Measurements from ENCODE around the gene ZMIZ1. TPM values are rescaled to one million over a fixed set of nuclear protein-coding genes. Genes with fewer than 3 reads are reported as not detected.
"Not testable (repeated sequence)": the region's sequence is repeated elsewhere in the genome, so short reads cannot be mapped to it uniquely, and the experiment has no call there.

The ZMIZ1 gene
- total and polyA plus RNA-seq, 2 donors (not counting 1 experiment from before 2014, with no cell fraction given): 6.3 to 30.6 TPM

DNA sequence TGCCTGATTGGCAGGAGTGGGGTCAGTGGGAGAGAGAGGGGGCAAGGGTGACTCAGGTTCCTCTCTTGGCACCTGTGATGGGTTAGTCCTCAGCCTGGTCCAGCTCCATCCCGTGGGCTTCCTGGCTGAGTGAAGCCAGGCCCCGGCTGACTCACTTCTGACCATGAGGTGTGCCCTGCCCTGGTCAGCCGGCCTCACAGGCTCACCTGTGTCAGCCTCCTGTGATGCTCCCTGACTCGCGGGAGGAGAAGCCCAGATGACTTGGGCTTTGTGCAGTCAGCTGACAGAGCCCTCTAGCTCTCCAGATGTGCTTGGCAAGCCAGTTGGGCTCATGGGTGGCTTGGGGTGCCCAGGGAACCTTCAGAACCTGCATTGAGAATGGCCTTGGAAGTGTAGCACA is 262.5 kb downstream of the ZMIZ1 start:
- no peaks in the 10 kb centered on the region for H3K79me2 ChIP-seq (ENCODE audit: control insufficient read depth, insufficient read depth, low read length)
- no peak overlapping the region for H3K9ac ChIP-seq (ENCODE audit: insufficient read depth, low read length)
- H3K4me3 ChIP-seq (replicated peaks in 1 of 4; ENCODE audit: control extremely low read depth in 1 of 4, insufficient read depth in 1 of 4, low read depth in 3 of 4, low read length in 4 of 4): no peak overlapping the region
- no peaks in the 10 kb centered on the region for H3K36me3 ChIP-seq (ENCODE audit: control insufficient read depth, insufficient read depth, low read length)
- no peaks in the 10 kb centered on the region for H3K27me3 ChIP-seq (ENCODE audit: control insufficient read depth, insufficient read depth, low read length)
- H3K9me3 ChIP-seq (ENCODE audit: control insufficient read depth, insufficient read depth, low read depth, low read length): no peaks in the 10 kb centered on the region
- no peak overlapping the region for H3K4me2 ChIP-seq (ENCODE audit: extremely low read depth, insufficient read depth, low read length)
- no peak for DNase-seq (ENCODE audit: low read depth in 2 of 2)
- no peak overlapping the region for H3K27ac ChIP-seq (ENCODE audit: insufficient read depth, low read length)
- H3K4me1 ChIP-seq (ENCODE audit: control insufficient read depth, extremely low read depth, insufficient read depth, low read length): peaks cover 2% of the 10 kb centered on the region
- no peak overlapping the region for H2AFZ ChIP-seq (ENCODE audit: low read length)
- no peak for TF ChIP-seq CTCF (conservative IDR thresholded peaks at IDR 0.05 in 1 of 2, IDR thresholded peaks at IDR 0.05 in 1 of 2; ENCODE audit: low read depth in 1 of 2, low read length in 2 of 2)
- no peak for TF ChIP-seq EZH2 (IDR thresholded peaks at IDR 0.05; ENCODE audit: low read length, missing control alignments)
- no peaks in the 10 kb centered on the region for H4K20me1 ChIP-seq (ENCODE audit: control insufficient read depth, extremely low read depth, insufficient read depth, low read length)

DNA sequence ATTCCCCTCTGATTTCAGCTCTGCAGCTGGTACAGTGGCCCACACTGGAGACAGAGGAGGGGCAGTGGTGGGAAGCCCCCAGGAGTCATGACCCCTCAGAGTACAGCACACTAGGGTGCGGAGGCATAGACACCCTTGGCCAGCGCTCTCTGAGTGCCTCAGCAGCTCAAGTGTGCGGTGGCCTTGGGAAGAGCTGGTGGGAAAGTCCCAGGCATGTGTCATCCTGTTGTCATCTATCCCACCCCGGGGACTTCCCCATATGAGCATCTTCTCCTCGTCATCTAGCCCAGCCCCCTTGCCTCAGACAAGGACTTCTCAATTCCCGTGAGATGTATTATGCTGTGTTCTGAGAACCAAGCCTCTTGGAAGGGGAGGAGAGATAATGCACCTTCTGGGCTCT is 262.9 kb downstream of the ZMIZ1 start:
- Histone ChIP-seq H4K20me1 (ENCODE audit: control insufficient read depth, extremely low read depth, insufficient read depth, low read length) (no peaks in the 10 kb centered on the region), H3K4me2 (ENCODE audit: extremely low read depth, insufficient read depth, low read length) (no peak overlapping the region), H2AFZ (ENCODE audit: low read length) (no peak overlapping the region), H3K36me3 (ENCODE audit: control insufficient read depth, insufficient read depth, low read length) (no peaks in the 10 kb centered on the region), H3K9me3 (ENCODE audit: control insufficient read depth, insufficient read depth, low read depth, low read length) (no peaks in the 10 kb centered on the region), H3K4me3 (replicated peaks in 1 of 4; ENCODE audit: control extremely low read depth in 1 of 4, insufficient read depth in 1 of 4, low read depth in 3 of 4, low read length in 4 of 4) (no peak overlapping the region), H3K27ac (ENCODE audit: insufficient read depth, low read length) (no peak overlapping the region), H3K9ac (ENCODE audit: insufficient read depth, low read length) (no peak overlapping the region), H3K4me1 (ENCODE audit: control insufficient read depth, extremely low read depth, insufficient read depth, low read length) (peaks cover 2% of the 10 kb centered on the region), H3K79me2 (ENCODE audit: control insufficient read depth, insufficient read depth, low read length) (no peaks in the 10 kb centered on the region), H3K27me3 (ENCODE audit: control insufficient read depth, insufficient read depth, low read length) (no peaks in the 10 kb centered on the region)
- TF ChIP-seq CTCF (conservative IDR thresholded peaks at IDR 0.05 in 1 of 2, IDR thresholded peaks at IDR 0.05 in 1 of 2; ENCODE audit: low read depth in 1 of 2, low read length in 2 of 2): no peak
- no peak for TF ChIP-seq EZH2 (IDR thresholded peaks at IDR 0.05; ENCODE audit: low read length, missing control alignments)
- DNase-seq (ENCODE audit: low read depth in 2 of 2): peak in 1 of 2 donors; percentile 83

DNA sequence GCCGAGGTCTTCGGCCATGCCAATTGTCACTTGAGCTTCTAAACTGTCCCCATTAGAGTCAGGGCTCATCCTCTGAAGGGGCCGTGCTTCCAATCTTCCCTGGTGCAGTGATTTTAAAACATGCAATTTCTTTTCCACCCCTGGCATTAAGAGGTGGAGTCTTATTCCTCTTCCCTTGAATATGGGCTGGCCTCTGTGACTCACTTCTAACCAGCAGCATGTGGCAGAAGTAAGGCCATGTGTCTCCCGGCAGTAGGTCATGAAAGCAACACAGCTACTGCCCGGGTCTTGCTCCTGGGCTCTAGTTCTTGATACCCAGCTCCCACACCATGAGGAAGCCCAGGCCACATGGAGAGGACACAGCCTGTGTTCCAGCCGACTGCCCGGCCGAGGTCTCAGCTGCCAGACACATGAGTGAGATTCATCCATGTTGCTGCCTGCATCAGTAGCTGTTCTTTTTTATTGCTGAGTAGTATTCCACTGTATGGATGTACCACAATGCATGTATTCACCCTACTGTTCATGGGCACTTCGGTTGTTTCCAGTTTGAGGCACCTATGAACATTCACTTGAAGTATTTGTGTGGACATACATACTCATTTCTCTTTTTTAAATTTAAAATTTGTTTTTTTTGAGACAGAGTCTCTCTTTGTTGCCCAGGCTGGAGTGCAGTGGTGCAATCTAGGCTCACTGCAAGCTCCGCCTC is 264.0 kb downstream of the ZMIZ1 start:
- not testable (repeated sequence) for H3K4me1 ChIP-seq (ENCODE audit: control insufficient read depth, extremely low read depth, insufficient read depth, low read length); H4K20me1 ChIP-seq (ENCODE audit: control insufficient read depth, extremely low read depth, insufficient read depth, low read length); DNase-seq (ENCODE audit: low read depth in 2 of 2); H2AFZ ChIP-seq (ENCODE audit: low read length); H3K4me2 ChIP-seq (ENCODE audit: extremely low read depth, insufficient read depth, low read length); H3K4me3 ChIP-seq (replicated peaks in 1 of 4; ENCODE audit: control extremely low read depth in 1 of 4, insufficient read depth in 1 of 4, low read depth in 3 of 4, low read length in 4 of 4); H3K9ac ChIP-seq (ENCODE audit: insufficient read depth, low read length); H3K79me2 ChIP-seq (ENCODE audit: control insufficient read depth, insufficient read depth, low read length); H3K27me3 ChIP-seq (ENCODE audit: control insufficient read depth, insufficient read depth, low read length); H3K9me3 ChIP-seq (ENCODE audit: control insufficient read depth, insufficient read depth, low read depth, low read length); H3K36me3 ChIP-seq (ENCODE audit: control insufficient read depth, insufficient read depth, low read length)
- H3K27ac ChIP-seq (ENCODE audit: insufficient read depth, low read length): peak overlapping the region; percentile 31

Data from fibroblast of lung (primary cell).